GM12864 (cell line): ENCODE data around the gene PNPLA7.
A peak's percentile ranks its signal among the peaks of the same experiment; 100 is the strongest.
"Not testable (repeated sequence)": the region's sequence is repeated elsewhere in the genome, so short reads cannot be mapped to it uniquely, and the experiment has no call there.

ENCODE experiments used
- DNase-seq: peaks from one replicate; pipeline ENCODE4 v3.0.0-alpha.2; 2011; ENCODE audit warnings: low read depth
- H3K4me3 ChIP-seq: 2 replicates; pipeline ENCODE4 v1.5.1; 2011; ENCODE audit warnings: mild to moderate bottlenecking, low read depth, low read length, control low read depth
- TF ChIP-seq, protein P1 (sequence below): IDR thresholded peaks from 2 replicates; pipeline ENCODE4 v1.5.1; 2011; ENCODE audit warnings: low read depth, mild to moderate bottlenecking, moderate library complexity, low read length, control low read depth, inconsistent platforms; ENCODE audit errors: missing control alignments

The PNPLA7 gene

GRCh38 chr9:137538058-137538457 is 12.1 kb downstream of the PNPLA7 start:
- TF ChIP-seq, protein P1, sequence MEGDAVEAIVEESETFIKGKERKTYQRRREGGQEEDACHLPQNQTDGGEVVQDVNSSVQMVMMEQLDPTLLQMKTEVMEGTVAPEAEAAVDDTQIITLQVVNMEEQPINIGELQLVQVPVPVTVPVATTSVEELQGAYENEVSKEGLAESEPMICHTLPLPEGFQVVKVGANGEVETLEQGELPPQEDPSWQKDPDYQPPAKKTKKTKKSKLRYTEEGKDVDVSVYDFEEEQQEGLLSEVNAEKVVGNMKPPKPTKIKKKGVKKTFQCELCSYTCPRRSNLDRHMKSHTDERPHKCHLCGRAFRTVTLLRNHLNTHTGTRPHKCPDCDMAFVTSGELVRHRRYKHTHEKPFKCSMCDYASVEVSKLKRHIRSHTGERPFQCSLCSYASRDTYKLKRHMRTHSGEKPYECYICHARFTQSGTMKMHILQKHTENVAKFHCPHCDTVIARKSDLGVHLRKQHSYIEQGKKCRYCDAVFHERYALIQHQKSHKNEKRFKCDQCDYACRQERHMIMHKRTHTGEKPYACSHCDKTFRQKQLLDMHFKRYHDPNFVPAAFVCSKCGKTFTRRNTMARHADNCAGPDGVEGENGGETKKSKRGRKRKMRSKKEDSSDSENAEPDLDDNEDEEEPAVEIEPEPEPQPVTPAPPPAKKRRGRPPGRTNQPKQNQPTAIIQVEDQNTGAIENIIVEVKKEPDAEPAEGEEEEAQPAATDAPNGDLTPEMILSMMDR: no peak
- H3K4me3 ChIP-seq: no peak overlapping the region
- DNase-seq: no peak

DNA sequence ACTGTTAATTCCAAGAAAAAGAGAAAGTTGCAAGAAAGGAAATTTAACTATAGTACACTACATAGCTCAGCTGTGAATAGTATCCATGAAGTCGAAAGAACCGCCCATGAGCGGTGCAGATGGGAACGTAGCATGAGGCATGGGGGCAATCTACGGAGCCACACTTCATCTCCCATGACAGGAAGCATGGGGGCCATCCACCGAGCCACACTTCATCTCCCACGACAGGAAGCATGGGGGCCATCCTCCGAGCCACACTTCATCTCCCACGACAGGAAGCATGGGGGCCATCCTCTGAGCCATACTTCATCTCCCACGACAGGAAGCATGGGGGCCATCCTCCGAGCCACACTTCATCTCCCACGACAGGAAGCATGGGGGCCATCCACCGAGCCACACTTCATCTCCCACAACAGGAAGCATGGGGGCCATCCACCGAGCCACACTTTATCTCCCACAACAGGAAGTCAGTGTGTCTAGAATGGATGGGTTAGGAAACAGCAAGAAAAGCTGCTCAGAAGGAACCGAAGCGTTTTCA is 13.5 kb downstream of the PNPLA7 start:
- DNase-seq: not testable (repeated sequence)

GRCh38 chr9:137535120-137535428 is 15.1 kb downstream of the PNPLA7 start:
- no peak overlapping the region for H3K4me3 ChIP-seq
- TF ChIP-seq, protein P1: no peak
- no peak for DNase-seq

More for the DNA sequence above, 13.5 kb downstream of the PNPLA7 start:
- not testable (repeated sequence) for H3K4me3 ChIP-seq

DNA sequence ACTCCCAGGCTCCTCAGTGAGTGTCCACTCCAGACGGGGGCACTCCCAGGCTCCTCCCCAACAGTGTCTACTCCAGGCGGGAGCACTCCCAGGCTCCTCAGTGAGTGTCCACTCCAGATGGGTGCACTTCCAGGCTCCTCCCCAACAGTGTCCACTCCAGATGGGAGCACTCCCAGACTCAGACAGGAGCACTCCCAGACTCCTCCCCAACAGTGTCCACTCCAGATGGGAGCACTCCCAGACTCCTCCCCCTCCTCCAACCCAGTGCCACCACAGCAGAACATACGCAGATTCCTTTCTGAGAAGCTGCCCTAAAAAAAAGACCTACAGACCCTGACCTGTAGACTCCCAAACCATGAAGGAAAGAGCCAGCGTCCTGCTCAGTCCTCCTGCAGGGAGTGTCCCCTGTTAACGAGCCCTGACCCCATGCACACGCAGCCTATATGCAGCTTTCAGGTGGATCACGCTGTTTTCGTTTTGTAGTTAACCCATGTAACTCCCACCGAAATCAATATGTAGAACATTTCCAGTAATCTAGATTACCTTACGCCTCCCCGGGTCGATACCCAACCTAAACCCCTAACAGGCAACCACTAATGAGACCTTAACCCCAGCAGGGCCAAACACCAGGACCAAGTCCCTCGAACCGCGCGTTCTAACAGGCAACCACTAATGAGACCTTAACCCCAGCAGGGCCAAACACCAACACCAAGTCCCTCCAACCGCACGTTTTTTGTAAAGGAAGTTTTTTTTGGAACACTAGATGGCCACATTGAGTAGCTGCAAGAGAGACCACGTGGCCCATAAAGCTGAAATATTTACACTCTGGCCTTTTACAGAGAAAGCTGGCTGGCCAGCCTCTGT is 15.7 kb downstream of the PNPLA7 start:
- DNase-seq: no peak
- no peak overlapping the region for H3K4me3 ChIP-seq
- TF ChIP-seq, protein P1: peak; percentile 76

DNA sequence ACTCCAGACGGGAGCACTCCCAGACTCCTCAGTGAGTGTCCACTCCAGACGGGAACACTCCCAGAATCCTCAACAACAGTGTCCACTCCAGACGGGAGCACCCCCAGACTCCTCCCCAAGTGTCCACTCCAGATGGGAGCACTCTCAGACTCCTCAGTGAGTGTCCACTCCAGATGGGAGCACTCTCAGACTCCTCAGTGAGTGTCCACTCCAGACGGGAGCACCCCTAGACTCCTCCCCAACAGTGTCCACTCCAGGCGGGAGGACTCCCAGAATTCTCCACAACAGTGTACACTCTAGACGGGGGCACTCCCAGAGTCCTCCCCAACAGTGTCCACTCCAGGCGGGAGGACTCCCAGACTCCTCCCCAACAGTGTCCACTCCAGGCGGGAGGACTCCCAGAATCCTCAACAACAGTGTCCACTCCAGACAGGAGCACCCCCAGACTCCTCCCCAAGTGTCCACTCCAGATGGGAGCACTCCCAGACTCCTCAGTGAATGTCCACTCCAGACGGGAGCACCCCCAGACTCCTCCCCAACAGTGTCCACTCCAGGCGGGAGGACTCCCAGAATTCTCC is 17.2 kb downstream of the PNPLA7 start:
- not testable (repeated sequence) for H3K4me3 ChIP-seq, DNase-seq

DNA sequence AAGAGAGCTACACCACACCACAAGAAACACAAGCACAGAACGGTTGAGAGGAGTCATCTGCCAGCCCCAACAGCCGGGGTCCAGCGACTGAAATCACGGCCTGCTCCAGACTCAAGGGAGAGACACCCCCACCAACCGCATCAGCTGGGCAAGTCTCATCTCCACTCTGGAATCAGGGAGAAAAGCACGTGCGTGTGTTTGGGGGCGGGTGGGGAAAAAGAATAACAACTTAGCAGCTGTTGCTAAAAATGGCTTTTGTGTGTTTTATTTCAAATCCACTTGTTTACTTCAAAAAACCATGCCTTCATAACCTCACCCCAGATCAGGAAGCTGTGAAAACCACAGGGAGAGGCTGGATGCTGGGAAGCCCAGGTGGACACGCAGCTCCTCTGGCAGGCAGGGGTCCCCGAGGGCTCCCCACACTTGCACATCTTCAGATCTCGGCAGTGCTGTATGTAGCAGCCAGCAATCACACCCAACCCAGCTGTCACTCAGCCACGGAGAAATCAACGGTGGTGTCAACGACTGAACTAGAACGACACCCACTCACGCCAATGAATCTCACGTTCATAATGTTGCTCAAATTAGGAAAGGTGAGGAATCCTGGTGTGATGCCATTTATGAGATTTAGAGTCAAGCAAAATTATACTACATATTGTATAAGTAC is 19.0 kb downstream of the PNPLA7 start:
- no peak for DNase-seq
- H3K4me3 ChIP-seq: no peak overlapping the region
- TF ChIP-seq, protein P1: no peak

GRCh38 chr9:137530331-137530730 is 19.9 kb downstream of the PNPLA7 start:
- TF ChIP-seq, protein P1: no peak
- DNase-seq: no peak
- no peak overlapping the region for H3K4me3 ChIP-seq
